ENCODE data around the gene GLIPR2. TPM values are rescaled to one million over a fixed set of nuclear protein-coding genes. Genes with fewer than 3 reads are reported as not detected.

The GLIPR2 gene
- total RNA-seq, 1 experiment from 2014 or later, result 1.6 TPM

DNA sequence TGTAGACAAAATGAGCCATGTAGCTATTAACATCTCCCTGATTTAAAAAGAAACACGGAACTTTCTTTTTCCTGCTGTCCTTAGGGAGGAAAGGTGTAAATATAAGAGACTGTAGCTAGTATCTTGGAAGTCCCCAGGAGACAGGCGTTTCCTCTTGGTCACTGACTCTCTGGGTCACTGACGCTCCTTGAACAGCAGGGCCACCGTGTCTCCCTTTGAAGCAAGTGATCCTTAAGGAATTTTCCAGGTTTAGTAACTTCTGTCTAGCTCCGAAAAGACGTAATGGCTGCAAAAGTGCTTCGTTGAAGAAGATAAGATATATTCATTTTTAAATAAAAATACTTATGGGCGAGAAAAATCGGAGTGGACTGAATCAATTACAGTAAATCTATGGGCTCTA is 53.4 kb downstream of the GLIPR2 start:
- Histone ChIP-seq H3K9me3 (no peaks in the 10 kb centered on the region), H3K4me1 (peaks cover 7% of the 10 kb centered on the region; the same call in 1 of the 2 replicates), H3K27me3 (replicated peaks; ENCODE audit: control insufficient read depth, insufficient read depth, low read length) (no peaks in the 10 kb centered on the region), H3K4me3 (ENCODE audit: low read depth, low read length) (peak overlapping the region; percentile 49), H3K36me3 (ENCODE audit: control insufficient read depth, insufficient read depth, low read length) (no peaks in the 10 kb centered on the region; the same call in 1 of the 2 replicates)
- intact Hi-C loops (cut with micrococcal nuclease; ENCODE audit: unreplicated experiment), result loop anchor here (1.0 kb wide), 1 partner anchor 130 kb away; no protein-coding TSS in a partner anchor
- DNase-seq, result peak in 1 of 2 experiments; percentile 36
- peaks cover 38% of the 10 kb centered on the region for H3K4me1 Mint-ChIP-seq (ENCODE audit: low read depth, unreplicated experiment)
- ChIA-PET CTCF (interaction anchor here (0.6 to 2.3 kb wide), 13 partner anchors 15 to 1118 kb away, joined by 3 to 13 read pairs (median 3); partner anchors contain the start of gene RNF38), POLR2A (interaction anchor here (0.5 to 2.6 kb wide), 20 partner anchors 9 to 1118 kb away, joined by 3 to 19 read pairs (median 3); partner anchors contain the start of genes CCDC107, RECK and RMRP)
- H3K36me3 Mint-ChIP-seq (ENCODE audit: insufficient read depth, unreplicated experiment), result peaks cover 38% of the 10 kb centered on the region
- no peaks in the 10 kb centered on the region for H3K27me3 Mint-ChIP-seq (ENCODE audit: insufficient read depth, unreplicated experiment)
- BruUV-seq (replicated peaks), result TSS peak; percentile 94
- peak overlapping the region; percentile 81 for H3K27ac Mint-ChIP-seq (ENCODE audit: unreplicated experiment)
- H3K4me3 Mint-ChIP-seq (ENCODE audit: unreplicated experiment), result peak overlapping the region; percentile 95
- H3K9me3 Mint-ChIP-seq (ENCODE audit: unreplicated experiment), result no peaks in the 10 kb centered on the region
- TF ChIP-seq, protein P1, sequence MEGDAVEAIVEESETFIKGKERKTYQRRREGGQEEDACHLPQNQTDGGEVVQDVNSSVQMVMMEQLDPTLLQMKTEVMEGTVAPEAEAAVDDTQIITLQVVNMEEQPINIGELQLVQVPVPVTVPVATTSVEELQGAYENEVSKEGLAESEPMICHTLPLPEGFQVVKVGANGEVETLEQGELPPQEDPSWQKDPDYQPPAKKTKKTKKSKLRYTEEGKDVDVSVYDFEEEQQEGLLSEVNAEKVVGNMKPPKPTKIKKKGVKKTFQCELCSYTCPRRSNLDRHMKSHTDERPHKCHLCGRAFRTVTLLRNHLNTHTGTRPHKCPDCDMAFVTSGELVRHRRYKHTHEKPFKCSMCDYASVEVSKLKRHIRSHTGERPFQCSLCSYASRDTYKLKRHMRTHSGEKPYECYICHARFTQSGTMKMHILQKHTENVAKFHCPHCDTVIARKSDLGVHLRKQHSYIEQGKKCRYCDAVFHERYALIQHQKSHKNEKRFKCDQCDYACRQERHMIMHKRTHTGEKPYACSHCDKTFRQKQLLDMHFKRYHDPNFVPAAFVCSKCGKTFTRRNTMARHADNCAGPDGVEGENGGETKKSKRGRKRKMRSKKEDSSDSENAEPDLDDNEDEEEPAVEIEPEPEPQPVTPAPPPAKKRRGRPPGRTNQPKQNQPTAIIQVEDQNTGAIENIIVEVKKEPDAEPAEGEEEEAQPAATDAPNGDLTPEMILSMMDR (IDR thresholded peaks at IDR 0.05; ENCODE audit: insufficient read depth in 1 of 2, low read depth in 1 of 2, low read length in 1 of 2, severe bottlenecking in 1 of 2, unreplicated experiment in 1 of 2), result no peak

DNA sequence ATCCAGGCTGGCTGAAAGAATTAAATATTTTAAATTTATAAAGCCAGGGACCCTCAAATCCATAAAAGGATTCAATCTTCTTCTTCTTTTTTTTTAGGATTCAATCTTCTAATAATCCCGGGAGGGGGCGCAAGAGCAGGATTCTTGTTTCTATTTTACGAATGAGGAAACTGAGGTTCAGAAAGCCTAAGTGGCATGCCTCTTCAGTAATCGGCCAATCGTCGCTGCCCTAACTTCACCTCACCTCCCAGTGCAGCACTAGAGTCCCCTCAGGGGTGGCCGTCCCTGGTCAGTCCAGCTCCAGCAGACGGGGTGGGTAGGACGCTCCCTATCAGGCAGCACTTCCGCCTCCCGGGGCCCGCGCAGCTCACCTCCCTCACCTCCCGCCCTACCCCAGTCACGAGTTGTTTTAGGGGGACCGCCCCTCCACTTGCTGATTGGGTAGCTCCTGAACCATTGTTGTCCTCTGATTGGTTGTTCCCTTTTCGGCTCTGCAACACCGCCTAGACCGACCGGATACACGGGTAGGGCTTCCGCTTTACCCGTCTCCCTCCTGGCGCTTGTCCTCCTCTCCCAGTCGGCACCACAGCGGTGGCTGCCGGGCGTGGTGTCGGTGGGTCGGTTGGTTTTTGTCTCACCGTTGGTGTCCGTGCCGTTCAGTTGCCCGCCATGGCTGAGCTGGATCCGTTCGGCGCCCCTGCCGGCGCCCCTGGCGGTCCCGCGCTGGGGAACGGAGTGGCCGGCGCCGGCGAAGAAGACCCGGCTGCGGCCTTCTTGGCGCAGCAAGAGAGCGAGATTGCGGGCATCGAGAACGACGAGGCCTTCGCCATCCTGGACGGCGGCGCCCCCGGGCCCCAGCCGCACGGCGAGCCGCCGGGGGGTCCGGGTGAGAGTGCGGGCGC is 54.1 kb downstream of the GLIPR2 start, which contains the start of gene CLTA:
Gene CLTA (plus strand): TSS at position 534 of the 902 bp plus-strand sequence. CDS start 136 bp downstream, at position 670.
- H3K4me3 Mint-ChIP-seq (ENCODE audit: unreplicated experiment), result peak within 1 kb of the TSS; percentile 95
- BruUV-seq (replicated peaks), result no TSS peak
- peak; percentile 98 to 99 for DNase-seq
- peak within 1 kb of the TSS; percentile 82 for H3K4me3 ChIP-seq (ENCODE audit: low read depth, low read length)
- CTCF ChIA-PET, result interaction anchor here (0.6 to 2.3 kb wide), 15 partner anchors 14 to 1119 kb away, joined by 3 to 13 read pairs (median 3); partner anchors contain the start of gene RNF38
- POLR2A ChIA-PET, result interaction anchor here (0.5 to 2.6 kb wide), 21 partner anchors 8 to 1555 kb away, joined by 3 to 19 read pairs (median 3); partner anchors contain the start of genes CCDC107, RECK and RMRP
- H3K4me1 ChIP-seq, result peaks cover 7% of the 10 kb centered on the region; the same call in 1 of the 2 replicates
- intact Hi-C loops (cut with micrococcal nuclease; ENCODE audit: unreplicated experiment), result loop anchor here (1.0 kb wide), 1 partner anchor 130 kb away; no protein-coding TSS in a partner anchor
- H3K4me1 Mint-ChIP-seq (ENCODE audit: low read depth, unreplicated experiment), result peaks cover 38% of the 10 kb centered on the region
- H3K9me3 ChIP-seq, result no peaks in the 10 kb centered on the region
- no peaks in the 10 kb centered on the region for H3K9me3 Mint-ChIP-seq (ENCODE audit: unreplicated experiment)
- H3K27me3 Mint-ChIP-seq (ENCODE audit: insufficient read depth, unreplicated experiment), result no peaks in the 10 kb centered on the region
- H3K27me3 ChIP-seq (replicated peaks; ENCODE audit: control insufficient read depth, insufficient read depth, low read length), result no peaks in the 10 kb centered on the region
- H3K27ac Mint-ChIP-seq (ENCODE audit: unreplicated experiment), result peak within 1 kb of the TSS; percentile 81
- H3K36me3 ChIP-seq (ENCODE audit: control insufficient read depth, insufficient read depth, low read length), result no peaks in the 10 kb centered on the region; the same call in 1 of the 2 replicates
- H3K36me3 Mint-ChIP-seq (ENCODE audit: insufficient read depth, unreplicated experiment), result peaks cover 45% of the 10 kb centered on the region
- TF ChIP-seq, protein P1 (IDR thresholded peaks at IDR 0.05; ENCODE audit: insufficient read depth in 1 of 2, low read depth in 1 of 2, low read length in 1 of 2, severe bottlenecking in 1 of 2, unreplicated experiment in 1 of 2), result peak in 1 of 2 experiments; percentile 44

DNA sequence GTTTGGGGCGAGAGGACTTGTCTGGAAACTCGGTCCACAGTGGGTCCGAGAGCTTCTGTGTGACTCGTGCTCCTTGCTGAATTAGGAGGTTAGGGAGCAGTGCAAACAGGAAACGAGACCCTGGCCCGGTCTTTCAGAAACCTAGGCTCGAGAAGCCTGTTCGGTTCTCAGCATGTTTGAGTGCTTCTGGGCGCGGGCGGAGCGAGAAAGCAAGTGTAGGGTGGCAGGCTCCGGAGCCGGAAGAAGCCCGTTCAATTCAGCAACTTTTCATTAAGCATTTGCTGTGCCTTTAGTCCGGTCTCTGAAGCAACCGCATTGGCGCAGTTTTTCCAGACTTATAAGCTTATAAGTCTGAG is 54.7 kb downstream of the GLIPR2 start:
- no peaks in the 10 kb centered on the region for H3K27me3 ChIP-seq (replicated peaks; ENCODE audit: control insufficient read depth, insufficient read depth, low read length)
- peaks cover 48% of the 10 kb centered on the region for H3K36me3 Mint-ChIP-seq (ENCODE audit: insufficient read depth, unreplicated experiment)
- no peaks in the 10 kb centered on the region; the same call in 1 of the 2 replicates for H3K36me3 ChIP-seq (ENCODE audit: control insufficient read depth, insufficient read depth, low read length)
- TF ChIP-seq, protein P1 (IDR thresholded peaks at IDR 0.05; ENCODE audit: insufficient read depth in 1 of 2, low read depth in 1 of 2, low read length in 1 of 2, severe bottlenecking in 1 of 2, unreplicated experiment in 1 of 2), result no peak
- CTCF ChIA-PET, result interaction anchor here (0.6 to 2.3 kb wide), 5 partner anchors 14 to 309 kb away, joined by 3 to 13 read pairs (median 3); no protein-coding TSS in a partner anchor
- H3K4me1 Mint-ChIP-seq (ENCODE audit: low read depth, unreplicated experiment), result peaks cover 38% of the 10 kb centered on the region
- peak overlapping the region; percentile 95 for H3K4me3 Mint-ChIP-seq (ENCODE audit: unreplicated experiment)
- no peaks in the 10 kb centered on the region for H3K27me3 Mint-ChIP-seq (ENCODE audit: insufficient read depth, unreplicated experiment)
- intact Hi-C loops (cut with micrococcal nuclease; ENCODE audit: unreplicated experiment), result no loop called here
- no TSS peak for BruUV-seq (replicated peaks)
- POLR2A ChIA-PET, result interaction anchor here (0.6 to 2.6 kb wide), 10 partner anchors 8 to 1556 kb away, joined by 3 to 19 read pairs (median 3); partner anchors contain the start of gene RECK
- peak overlapping the region; percentile 82 for H3K4me3 ChIP-seq (ENCODE audit: low read depth, low read length)
- peak overlapping the region; percentile 81 for H3K27ac Mint-ChIP-seq (ENCODE audit: unreplicated experiment)
- DNase-seq, result no peak
- peaks cover 7% of the 10 kb centered on the region; the same call in 1 of the 2 replicates for H3K4me1 ChIP-seq
- no peaks in the 10 kb centered on the region for H3K9me3 ChIP-seq
- no peaks in the 10 kb centered on the region for H3K9me3 Mint-ChIP-seq (ENCODE audit: unreplicated experiment)

All from Caco-2 (cell line).